HL-60 (cell line): Measurements from ENCODE around the gene WWC1.

Source experiments
- DNase-seq, 2 experiments: peaks; one replicate each; pipeline ENCODE4 v3.0.0-alpha.2; 2010 to 2020; ENCODE audit warnings: low read depth in 1 of 2, low spot score in 1 of 2
- H3K27ac ChIP-seq: fragments of 250-450 bp; sonication (Bioruptor Pico); replicated peaks from 2 replicates; pipeline ENCODE4 v1.5.1; 2020; ENCODE audit warnings: mild to moderate bottlenecking, moderate library complexity
- H3K27me3 ChIP-seq: fragments of 250-450 bp; sonication (Bioruptor Pico); 2 replicates; pipeline ENCODE4 v1.5.1; 2021; ENCODE audit warnings: mild to moderate bottlenecking, moderate library complexity; ENCODE audit not compliant: insufficient read depth, poor library complexity, severe bottlenecking
- H3K4me3 ChIP-seq: replicated peaks from 2 replicates; pipeline ENCODE4 v1.5.1; 2011; ENCODE audit warnings: mild to moderate bottlenecking, control low read depth, low read length; ENCODE audit not compliant: insufficient read depth
- GABPA ChIP-seq: IDR thresholded peaks from 2 replicates; pipeline ENCODE4 v1.6.1; 2012; ENCODE audit warnings: low read depth
- POLR2AphosphoS5 ChIP-seq: IDR thresholded peaks from 2 replicates; pipeline ENCODE4 v1.6.1; 2012; ENCODE audit warnings: low read depth
- SPI1 ChIP-seq: IDR thresholded peaks from 2 replicates; pipeline ENCODE4 v1.6.1; 2012; ENCODE audit warnings: low read depth, mild to moderate bottlenecking, borderline replicate concordance
- TF ChIP-seq, protein P1 (sequence below): IDR thresholded peaks from one replicate; pipeline ENCODE4 v1.5.1; 2011; ENCODE audit warnings: low read length, control low read depth, inconsistent platforms; ENCODE audit not compliant: insufficient read depth
- TF ChIP-seq, protein P2 (sequence below): IDR thresholded peaks from 2 replicates; pipeline ENCODE4 v1.6.1; 2012; ENCODE audit warnings: low read depth; ENCODE audit not compliant: insufficient replicate concordance

Gene WWC1

DNA sequence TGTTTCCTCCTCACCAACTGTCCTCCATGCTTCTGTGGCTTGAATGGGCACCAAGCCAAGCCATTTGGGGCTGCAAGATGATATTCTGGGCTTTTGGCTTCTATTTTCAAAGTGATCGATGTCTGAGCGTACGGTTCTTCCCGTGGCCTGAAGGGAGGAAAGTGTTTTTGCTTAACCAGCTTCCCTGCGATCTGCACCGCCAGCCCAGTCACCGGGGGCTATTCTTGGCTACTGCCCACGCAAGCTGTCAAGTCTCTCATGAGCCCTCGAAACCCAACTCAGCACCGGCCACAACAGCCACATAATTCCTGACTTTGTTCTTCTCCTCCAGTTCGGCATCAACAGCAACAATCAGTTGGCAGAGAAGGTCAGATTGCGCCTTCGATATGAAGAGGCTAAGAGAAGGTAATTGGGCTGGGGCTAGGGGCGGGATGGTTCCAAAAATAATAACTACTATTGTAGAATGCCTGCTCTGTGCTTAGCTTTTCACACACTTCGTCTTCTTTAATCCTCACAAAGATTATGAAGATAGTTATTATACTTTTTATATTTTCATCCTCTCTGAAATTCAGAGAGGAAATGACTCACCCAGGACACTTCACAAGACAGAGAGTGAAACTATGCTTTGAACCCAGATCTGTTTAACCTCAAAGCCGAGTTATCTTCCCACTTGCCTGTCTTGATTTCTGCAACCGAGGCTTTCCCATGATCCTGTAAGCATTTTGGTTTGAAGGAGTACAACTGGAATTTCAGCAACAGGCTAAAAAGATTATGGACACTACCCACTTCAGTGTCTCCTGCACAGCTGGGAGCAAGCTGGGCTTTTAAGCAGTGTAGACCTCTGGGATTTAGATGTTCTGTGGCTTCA is 118.4 kb downstream of the WWC1 start:
- DNase-seq = no peak
- no peak overlapping the region for H3K27ac ChIP-seq

DNA sequence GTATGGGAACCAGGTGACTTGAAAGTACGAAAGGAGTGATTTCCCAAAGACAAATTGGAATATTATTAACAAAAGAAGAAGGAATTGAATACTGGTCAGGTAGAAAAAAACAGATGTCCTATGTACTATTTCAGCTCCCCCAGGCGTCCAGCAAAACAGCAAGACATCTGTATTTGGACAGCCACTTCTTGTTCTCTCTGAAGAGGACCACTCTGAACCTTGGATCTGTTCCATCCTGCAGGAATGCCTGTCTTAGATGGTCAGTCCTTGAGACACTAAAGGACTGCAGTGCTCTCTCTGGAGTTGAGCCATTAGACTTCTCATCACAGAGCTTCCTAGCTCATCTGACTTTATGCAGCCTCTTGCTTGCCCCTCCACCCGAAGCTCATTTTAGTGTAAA is 120.4 kb downstream of the WWC1 start:
- TF ChIP-seq GABPA = no peak
- no peak for TF ChIP-seq POLR2AphosphoS5
- TF ChIP-seq, protein P1, sequence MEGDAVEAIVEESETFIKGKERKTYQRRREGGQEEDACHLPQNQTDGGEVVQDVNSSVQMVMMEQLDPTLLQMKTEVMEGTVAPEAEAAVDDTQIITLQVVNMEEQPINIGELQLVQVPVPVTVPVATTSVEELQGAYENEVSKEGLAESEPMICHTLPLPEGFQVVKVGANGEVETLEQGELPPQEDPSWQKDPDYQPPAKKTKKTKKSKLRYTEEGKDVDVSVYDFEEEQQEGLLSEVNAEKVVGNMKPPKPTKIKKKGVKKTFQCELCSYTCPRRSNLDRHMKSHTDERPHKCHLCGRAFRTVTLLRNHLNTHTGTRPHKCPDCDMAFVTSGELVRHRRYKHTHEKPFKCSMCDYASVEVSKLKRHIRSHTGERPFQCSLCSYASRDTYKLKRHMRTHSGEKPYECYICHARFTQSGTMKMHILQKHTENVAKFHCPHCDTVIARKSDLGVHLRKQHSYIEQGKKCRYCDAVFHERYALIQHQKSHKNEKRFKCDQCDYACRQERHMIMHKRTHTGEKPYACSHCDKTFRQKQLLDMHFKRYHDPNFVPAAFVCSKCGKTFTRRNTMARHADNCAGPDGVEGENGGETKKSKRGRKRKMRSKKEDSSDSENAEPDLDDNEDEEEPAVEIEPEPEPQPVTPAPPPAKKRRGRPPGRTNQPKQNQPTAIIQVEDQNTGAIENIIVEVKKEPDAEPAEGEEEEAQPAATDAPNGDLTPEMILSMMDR = no peak
- no peak for TF ChIP-seq SPI1
- TF ChIP-seq, protein P2, sequence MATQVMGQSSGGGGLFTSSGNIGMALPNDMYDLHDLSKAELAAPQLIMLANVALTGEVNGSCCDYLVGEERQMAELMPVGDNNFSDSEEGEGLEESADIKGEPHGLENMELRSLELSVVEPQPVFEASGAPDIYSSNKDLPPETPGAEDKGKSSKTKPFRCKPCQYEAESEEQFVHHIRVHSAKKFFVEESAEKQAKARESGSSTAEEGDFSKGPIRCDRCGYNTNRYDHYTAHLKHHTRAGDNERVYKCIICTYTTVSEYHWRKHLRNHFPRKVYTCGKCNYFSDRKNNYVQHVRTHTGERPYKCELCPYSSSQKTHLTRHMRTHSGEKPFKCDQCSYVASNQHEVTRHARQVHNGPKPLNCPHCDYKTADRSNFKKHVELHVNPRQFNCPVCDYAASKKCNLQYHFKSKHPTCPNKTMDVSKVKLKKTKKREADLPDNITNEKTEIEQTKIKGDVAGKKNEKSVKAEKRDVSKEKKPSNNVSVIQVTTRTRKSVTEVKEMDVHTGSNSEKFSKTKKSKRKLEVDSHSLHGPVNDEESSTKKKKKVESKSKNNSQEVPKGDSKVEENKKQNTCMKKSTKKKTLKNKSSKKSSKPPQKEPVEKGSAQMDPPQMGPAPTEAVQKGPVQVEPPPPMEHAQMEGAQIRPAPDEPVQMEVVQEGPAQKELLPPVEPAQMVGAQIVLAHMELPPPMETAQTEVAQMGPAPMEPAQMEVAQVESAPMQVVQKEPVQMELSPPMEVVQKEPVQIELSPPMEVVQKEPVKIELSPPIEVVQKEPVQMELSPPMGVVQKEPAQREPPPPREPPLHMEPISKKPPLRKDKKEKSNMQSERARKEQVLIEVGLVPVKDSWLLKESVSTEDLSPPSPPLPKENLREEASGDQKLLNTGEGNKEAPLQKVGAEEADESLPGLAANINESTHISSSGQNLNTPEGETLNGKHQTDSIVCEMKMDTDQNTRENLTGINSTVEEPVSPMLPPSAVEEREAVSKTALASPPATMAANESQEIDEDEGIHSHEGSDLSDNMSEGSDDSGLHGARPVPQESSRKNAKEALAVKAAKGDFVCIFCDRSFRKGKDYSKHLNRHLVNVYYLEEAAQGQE = no peak
- Histone ChIP-seq H3K27me3 (no peaks in the 10 kb centered on the region), H3K27ac (no peak overlapping the region), H3K4me3 (no peak overlapping the region)
- DNase-seq = no peak

More for the DNA sequence above, 118.4 kb downstream of the WWC1 start:
- Histone ChIP-seq H3K27me3 (no peaks in the 10 kb centered on the region), H3K4me3 (no peak overlapping the region)
- TF ChIP-seq, protein P2 = no peak
- TF ChIP-seq SPI1 (no peak), POLR2AphosphoS5 (no peak), GABPA (no peak)
- TF ChIP-seq, protein P1 = no peak

DNA sequence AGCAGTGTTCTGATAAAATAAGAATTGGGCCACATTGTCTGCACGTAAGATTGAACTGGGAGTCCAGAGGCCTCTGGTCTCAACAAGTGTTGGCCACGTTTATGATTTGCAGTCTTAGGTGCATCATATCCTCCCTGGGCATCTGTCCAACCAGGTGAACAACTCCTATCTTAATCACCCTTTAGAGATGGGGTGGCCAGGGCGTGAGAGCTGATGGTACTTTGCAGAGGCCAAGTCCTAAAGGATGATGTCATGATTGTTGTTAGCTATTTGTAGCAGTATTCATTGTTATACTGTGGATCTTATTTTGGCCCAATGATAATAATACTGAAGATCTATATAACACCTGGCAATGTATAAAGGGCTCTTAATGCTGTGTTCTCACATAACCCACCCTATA is 121.6 kb downstream of the WWC1 start:
- no peak for DNase-seq
- no peak for TF ChIP-seq POLR2AphosphoS5
- no peak for TF ChIP-seq SPI1
- TF ChIP-seq, protein P2 = no peak
- TF ChIP-seq, protein P1 = no peak
- TF ChIP-seq GABPA = no peak
- H3K27ac ChIP-seq = no peak overlapping the region
- H3K4me3 ChIP-seq = no peak overlapping the region
- no peaks in the 10 kb centered on the region for H3K27me3 ChIP-seq
